WTC11 (cell line): Measurements from ENCODE around the gene FKBP5.

ENCODE experiments used
- MAX ChIP-seq: sonication (generic); formaldehyde crosslinking; IDR thresholded peaks from 2 replicates; pipeline ENCODE4 v1.8.0; 2022; ENCODE audit warnings: mild to moderate bottlenecking, missing genetic modification reagents
- SP1 ChIP-seq: sonication (generic); formaldehyde crosslinking; conservative IDR thresholded peaks from 2 replicates; pipeline ENCODE4 v1.8.1; 2022; ENCODE audit warnings: missing genetic modification reagents
- TEAD1 ChIP-seq: sonication (generic); formaldehyde crosslinking; IDR thresholded peaks from 2 replicates; pipeline ENCODE4 v1.8.0; 2022; ENCODE audit warnings: mild to moderate bottlenecking, missing genetic modification reagents
- ZNF121 ChIP-seq: sonication (generic); formaldehyde crosslinking; IDR thresholded peaks from 2 replicates; pipeline ENCODE4 v1.8.0; 2023; ENCODE audit warnings: missing genetic modification reagents
- TF ChIP-seq, protein P1 (sequence below): fragments of 200-600 bp; IDR thresholded peaks from 2 replicates; pipeline ENCODE4 v1.8.0; 2022; ENCODE audit warnings: antibody characterized with exemption
- TF ChIP-seq, protein P2 (sequence below): sonication (generic); formaldehyde crosslinking; IDR thresholded peaks from 2 replicates; pipeline ENCODE4 v1.8.1; 2023; ENCODE audit warnings: mild to moderate bottlenecking, missing genetic modification reagents, moderate library complexity

DNA sequence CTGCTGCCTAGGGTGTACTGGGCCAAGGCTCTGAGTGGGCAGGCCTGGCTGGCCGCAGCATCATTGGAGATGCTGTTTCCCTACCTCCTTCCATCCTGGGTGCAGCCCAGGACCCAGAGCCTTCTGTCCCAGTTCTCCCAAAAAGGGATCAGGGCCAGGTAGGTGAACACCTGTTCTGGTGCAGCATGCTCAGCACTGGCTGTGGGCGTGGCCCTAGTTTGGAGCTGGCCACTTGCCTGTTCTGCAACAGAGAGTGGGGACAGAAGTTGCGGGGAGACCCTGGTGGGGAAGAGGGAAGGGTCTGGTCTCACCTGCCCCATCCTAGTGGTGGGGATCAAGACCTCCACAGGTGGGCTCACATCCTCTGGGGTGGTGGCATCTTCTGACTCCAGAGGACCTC lies 46.7 kb upstream of the FKBP5 start:
- TF ChIP-seq, protein P1, sequence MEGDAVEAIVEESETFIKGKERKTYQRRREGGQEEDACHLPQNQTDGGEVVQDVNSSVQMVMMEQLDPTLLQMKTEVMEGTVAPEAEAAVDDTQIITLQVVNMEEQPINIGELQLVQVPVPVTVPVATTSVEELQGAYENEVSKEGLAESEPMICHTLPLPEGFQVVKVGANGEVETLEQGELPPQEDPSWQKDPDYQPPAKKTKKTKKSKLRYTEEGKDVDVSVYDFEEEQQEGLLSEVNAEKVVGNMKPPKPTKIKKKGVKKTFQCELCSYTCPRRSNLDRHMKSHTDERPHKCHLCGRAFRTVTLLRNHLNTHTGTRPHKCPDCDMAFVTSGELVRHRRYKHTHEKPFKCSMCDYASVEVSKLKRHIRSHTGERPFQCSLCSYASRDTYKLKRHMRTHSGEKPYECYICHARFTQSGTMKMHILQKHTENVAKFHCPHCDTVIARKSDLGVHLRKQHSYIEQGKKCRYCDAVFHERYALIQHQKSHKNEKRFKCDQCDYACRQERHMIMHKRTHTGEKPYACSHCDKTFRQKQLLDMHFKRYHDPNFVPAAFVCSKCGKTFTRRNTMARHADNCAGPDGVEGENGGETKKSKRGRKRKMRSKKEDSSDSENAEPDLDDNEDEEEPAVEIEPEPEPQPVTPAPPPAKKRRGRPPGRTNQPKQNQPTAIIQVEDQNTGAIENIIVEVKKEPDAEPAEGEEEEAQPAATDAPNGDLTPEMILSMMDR = no peak
- TF ChIP-seq MAX (CRISPR knock-in tag) = no peak
- TF ChIP-seq TEAD1 (CRISPR knock-in tag) = no peak
- TF ChIP-seq, protein P2, sequence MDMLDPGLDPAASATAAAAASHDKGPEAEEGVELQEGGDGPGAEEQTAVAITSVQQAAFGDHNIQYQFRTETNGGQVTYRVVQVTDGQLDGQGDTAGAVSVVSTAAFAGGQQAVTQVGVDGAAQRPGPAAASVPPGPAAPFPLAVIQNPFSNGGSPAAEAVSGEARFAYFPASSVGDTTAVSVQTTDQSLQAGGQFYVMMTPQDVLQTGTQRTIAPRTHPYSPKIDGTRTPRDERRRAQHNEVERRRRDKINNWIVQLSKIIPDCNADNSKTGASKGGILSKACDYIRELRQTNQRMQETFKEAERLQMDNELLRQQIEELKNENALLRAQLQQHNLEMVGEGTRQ (CRISPR knock-in tag) = no peak
- no peak for TF ChIP-seq ZNF121 (CRISPR knock-in tag)
- no peak for TF ChIP-seq SP1 (CRISPR knock-in tag)
